ENCODE data around the gene APOA4.

The APOA4 gene

DNA sequence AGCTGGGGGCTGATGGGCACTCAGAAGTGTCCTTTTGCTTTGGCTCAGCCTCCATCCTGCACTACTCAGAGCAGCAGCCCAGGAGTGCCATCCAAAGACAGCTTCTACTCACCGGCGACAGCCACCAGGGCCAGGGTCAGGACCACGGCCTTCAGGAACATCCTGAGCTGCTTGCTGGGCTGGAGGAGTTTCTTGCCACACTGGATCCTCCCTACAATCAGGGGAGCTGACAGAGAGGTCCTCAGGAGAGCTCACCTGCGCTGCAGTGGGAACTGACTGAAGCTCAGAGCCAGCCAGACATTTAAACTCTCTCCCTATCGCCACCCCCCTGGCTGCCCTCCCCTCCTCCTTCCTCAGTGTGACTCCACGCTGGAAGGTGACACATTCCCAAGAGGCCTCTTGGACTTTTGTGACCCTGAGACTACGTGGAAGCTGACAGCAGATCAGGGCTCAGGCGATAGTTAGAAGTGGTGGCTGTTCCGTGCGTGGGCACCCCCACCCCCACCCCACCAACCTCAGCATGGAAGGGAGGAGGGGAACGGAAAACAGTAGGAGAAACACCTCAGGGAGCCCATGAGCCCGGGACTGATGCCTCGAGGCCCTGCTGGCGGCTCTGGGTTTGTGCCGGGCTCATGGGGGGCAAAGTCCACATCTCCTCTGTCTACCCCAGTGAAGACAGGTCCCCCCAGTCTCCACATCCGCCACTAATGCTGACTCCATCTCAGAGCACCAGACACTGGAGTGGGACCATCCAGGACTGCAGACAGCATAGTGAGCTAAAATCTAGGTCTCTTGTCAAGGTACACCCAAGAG, at the start of gene APOA4:
Gene APOA4, minus strand, starts transcription at position 274 of the 813 bp plus-strand sequence. Its CDS starts 113 bp downstream, at position 161.
- no peak for DNase-seq (ENCODE audit: low read depth)

DNA sequence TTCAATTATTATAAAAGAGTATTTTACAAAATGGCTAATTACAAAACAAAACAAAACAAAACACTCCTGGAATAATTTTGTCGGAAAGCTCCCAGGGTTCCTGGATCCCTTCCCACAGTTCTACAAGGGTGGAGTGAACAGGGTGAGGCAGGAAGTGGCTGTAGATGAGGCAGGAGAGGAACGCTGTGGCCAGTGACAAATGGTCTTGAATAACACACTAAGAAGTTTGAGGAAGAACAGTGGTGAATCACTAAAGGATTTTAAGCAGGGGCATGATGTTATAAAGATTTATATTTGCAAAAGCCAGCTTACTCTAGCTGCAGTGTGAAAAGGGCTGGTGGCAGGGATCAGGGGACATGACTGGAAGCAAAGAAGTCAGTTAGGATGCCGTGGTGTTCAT, 48.1 kb upstream of the APOA4 start:
- peak; percentile 87 for DNase-seq (ENCODE audit: low read depth)

- DNase-seq (ENCODE audit: low read depth) = no peak
Measured at GRCh38 chr11:116870054-116870453, 47.0 kb upstream of the APOA4 start.

- DNase-seq (ENCODE audit: low read depth) = no peak
Measured at GRCh38 chr11:116869610-116870009, 46.5 kb upstream of the APOA4 start.

DNA sequence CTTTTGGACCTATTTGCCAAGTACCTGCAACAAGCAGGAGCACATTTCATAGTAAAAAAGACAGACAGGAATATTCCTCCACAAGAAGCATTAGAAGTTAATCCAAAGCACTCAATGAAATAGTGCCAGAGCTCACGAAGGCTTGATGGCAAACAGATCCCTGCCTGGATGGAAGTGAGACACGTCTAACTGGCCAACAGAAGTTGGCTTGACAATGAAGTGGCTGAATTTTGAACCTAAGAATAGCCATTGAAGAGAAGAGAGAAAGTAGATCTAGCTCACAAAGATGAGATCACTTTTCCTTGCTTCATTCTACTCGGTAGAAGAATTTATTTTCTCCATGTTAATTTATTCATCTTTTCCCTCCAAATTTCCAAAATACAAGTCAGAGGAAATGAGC, 45.0 kb upstream of the APOA4 start:
- DNase-seq (ENCODE audit: low read depth) = no peak

DNA sequence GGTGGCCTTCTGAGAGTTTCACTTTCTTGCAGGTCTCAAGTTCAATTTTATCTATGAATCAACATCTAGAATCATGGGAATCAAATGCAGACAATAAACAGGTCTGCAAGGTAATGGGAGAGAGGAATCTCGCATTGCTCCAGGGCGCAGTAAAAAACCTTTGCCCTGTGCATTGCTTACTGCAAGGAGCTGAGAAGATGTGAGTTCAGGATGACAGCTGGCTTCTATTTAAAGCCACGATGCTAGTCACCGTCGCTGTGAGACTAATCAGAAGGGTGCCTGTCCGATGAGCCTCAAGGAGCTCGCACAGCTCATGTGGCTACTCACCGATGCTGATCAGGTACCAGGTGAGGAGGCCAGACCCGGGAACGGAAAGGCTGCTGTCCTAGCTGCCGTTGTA, 44.5 kb upstream of the APOA4 start:
- no peak for DNase-seq (ENCODE audit: low read depth)

DNA sequence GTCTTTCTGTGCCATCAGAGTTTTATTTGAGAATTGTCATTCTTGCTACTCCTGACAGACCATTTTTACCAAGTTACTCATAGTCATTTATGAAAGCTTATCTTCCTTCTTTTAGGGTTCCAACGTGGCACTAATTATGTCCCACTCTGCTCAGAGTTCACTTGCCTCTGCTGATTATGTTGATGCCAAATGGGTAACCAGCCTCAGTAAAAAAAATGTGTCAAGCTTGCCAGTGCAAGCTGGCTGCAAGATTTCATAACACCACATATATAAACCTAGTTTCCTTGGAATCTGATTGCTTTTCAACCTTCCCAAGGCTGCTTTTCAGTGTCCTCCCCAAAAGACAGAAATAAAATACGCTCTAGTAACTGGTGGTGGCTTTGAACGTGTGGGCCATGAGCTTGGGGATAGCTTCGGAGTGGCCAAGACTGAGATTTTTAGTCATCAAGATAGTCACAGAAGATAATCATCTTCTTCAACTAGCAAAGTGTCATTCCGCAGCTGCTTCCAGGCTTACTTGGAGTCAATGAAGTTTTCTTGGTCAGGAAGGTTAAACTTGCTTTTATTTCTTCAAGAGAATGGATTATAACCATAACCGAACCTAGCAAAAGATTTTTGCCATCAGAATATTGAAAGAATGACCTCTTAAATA, 43.8 kb upstream of the APOA4 start:
- DNase-seq (ENCODE audit: low read depth) = no peak

DNA sequence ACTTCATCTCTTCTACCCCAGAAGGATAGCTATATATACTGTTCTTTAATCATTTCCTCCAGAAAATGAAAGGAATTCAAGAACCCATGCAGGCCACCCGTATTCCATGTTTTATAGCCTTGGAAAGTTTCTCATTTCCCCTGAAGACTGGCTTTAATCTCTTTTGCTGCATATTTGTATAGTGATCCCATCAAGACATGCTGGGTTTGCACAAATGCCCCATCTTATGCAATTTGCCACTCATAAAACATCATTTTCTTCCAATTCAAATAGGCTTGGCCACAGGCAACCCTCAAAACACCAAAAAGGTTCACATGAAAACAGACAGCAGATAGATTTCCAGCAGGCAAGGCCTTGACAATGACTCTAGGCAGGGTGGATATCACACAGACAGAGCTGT, 42.6 kb upstream of the APOA4 start:
- peak; percentile 90 for DNase-seq (ENCODE audit: low read depth)

GRCh38 chr11:116864531-116864930, 41.4 kb upstream of the APOA4 start:
- DNase-seq (ENCODE audit: low read depth) = no peak

DNA sequence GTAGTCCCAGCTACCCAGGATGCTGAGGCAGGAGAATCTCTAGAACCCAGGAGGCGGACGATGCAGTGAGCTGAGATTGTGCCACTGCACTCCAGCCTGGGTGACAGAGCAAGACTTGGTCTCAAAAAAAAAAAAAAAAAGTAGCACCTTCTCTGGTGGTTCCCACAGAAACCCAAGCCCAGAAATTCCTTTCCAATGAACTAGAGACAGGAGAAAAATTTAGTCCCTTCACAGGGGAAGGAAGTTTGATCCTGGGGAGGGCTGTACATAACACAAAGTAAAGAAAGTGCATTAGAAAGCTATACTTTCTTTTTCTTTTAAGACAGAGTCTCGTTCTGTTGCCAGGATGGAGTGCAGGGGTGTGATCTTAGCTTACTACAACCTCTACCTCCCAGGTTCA, 39.8 kb upstream of the APOA4 start:
- no peak for DNase-seq (ENCODE audit: low read depth)

- DNase-seq (ENCODE audit: low read depth) = no peak
Measured at GRCh38 chr11:116862185-116862584, 39.1 kb upstream of the APOA4 start.

- no peak for DNase-seq (ENCODE audit: low read depth)
Measured at GRCh38 chr11:116861539-116861938, 38.4 kb upstream of the APOA4 start.

- no peak for DNase-seq (ENCODE audit: low read depth)
Measured at GRCh38 chr11:116860303-116860702, 37.2 kb upstream of the APOA4 start.

- DNase-seq (ENCODE audit: low read depth) = no peak
Measured at GRCh38 chr11:116859175-116859574, 36.1 kb upstream of the APOA4 start.

DNA sequence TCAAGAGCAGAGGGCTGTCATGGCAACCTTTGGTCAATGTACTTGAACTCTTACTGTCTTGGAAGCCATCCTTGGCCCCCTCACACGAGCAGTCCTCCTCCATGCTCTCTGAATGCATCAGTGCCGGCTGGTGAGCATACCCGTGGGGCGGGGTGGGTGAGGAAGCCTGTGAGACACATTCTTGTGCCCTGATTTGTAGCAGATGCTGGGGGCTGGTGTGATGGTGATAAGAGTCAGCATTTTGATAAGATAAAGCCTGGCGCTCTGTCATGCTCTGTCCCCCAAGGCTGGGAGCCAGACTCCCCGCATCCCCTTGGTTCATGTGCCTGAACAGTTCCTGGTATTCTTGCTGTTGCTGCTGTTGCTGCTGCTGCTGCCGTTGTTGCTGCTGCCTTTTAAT, 34.8 kb upstream of the APOA4 start:
- no peak for DNase-seq (ENCODE audit: low read depth)

DNA sequence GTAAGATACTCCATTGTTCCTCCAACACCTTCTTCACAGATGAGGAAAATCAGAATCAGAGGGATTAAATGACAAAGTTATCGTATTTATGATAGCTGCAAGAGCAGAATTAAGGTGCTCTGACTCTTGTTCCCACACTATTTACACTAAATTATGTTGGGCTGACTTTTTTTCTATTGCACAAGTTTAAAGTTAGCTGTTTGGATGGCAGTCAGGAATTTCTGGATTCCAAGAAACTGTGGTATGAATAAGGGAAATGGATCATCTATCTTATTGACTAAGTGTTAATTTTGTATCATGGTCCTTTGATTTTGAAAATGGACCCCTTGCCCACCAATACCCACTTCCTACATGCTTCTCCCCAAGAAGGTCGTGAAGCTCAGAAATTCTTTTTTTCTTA, 34.2 kb upstream of the APOA4 start:
- no peak for DNase-seq (ENCODE audit: low read depth)

- no peak for DNase-seq (ENCODE audit: low read depth)
Measured at GRCh38 chr11:116856423-116856822, 33.3 kb upstream of the APOA4 start.

DNA sequence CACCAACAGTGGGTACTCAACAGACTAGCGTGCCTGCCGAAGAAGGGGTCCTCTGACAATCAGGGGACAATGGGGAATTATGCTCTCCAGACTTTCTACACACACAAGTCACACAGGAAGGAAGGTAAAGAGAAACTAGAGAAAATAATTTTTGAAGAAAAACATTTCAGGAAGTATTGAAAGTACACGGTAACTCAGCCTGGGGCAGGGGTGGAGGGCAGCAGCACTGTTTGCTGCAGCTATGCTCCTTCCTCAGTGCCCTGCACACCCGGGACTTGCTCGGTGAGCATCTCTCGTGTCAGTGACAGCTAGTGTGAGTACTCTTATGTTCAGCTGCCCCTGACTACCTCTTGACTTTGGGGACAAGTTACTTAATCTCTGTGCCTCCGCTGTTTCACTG, 32.3 kb upstream of the APOA4 start:
- no peak for DNase-seq (ENCODE audit: low read depth)

- DNase-seq (ENCODE audit: low read depth) = peak; percentile 92
Measured at GRCh38 chr11:116853461-116854073, 30.5 kb upstream of the APOA4 start.

- peak; percentile 57 for DNase-seq (ENCODE audit: low read depth)
Measured at GRCh38 chr11:116852261-116853031, 29.3 kb upstream of the APOA4 start.

GRCh38 chr11:116851626-116852025, 28.5 kb upstream of the APOA4 start:
- DNase-seq (ENCODE audit: low read depth) = no peak

GRCh38 chr11:116849486-116849885, 26.4 kb upstream of the APOA4 start:
- no peak for DNase-seq (ENCODE audit: low read depth)
